AML-193 (cell line): ENCODE measurements around the gene FCHSD2.
A peak's percentile ranks its signal among the peaks of the same experiment; 100 is the strongest.
"Not testable (repeated sequence)": the region's sequence is repeated elsewhere in the genome, so short reads cannot be mapped to it uniquely, and the experiment has no call there.

Experiments used
- DNase-seq, 2 experiments: peaks; one replicate each; lab custom pipeline; 2025; lab: John Stamatoyannopoulos, UW

Gene FCHSD2

DNA sequence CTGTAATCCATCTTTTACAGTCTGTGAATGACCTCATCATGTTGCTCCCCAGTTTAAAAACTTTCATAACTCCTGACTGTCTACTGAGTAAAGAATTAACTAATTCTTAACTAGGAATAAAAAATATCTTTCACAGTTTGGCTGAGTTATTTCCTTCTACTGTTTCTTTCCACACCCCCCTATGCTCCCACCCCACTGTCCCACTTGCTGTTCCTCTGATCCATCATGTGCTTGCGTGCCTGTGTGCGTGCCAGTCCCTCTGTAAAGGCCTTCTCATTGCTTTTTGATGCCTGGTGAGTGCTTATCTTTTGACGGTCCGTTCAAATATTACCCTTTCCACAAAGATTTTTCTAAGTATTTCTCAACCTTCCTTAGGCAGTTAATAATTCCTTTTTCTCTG, 272.3 kb downstream of the FCHSD2 start:
- no peak for DNase-seq

DNA sequence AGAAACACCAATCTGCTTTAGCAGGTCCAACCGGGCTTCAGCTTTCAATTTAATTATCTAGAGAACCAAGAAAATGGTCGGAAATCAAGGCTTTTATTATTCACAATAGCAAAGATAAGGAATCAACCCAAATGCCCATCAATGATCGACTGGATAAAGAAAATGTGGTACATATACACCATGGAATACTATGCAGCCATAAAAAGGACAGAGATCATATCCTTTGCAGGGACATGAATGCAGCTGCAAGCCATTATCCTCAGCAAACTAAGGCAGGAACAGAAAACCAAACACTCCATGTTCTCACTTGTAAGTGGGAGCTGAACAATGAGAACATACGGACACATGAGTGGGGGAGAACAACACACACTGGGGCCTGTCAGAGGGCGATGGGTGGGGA, 274.1 kb downstream of the FCHSD2 start:
- DNase-seq = no peak

DNA sequence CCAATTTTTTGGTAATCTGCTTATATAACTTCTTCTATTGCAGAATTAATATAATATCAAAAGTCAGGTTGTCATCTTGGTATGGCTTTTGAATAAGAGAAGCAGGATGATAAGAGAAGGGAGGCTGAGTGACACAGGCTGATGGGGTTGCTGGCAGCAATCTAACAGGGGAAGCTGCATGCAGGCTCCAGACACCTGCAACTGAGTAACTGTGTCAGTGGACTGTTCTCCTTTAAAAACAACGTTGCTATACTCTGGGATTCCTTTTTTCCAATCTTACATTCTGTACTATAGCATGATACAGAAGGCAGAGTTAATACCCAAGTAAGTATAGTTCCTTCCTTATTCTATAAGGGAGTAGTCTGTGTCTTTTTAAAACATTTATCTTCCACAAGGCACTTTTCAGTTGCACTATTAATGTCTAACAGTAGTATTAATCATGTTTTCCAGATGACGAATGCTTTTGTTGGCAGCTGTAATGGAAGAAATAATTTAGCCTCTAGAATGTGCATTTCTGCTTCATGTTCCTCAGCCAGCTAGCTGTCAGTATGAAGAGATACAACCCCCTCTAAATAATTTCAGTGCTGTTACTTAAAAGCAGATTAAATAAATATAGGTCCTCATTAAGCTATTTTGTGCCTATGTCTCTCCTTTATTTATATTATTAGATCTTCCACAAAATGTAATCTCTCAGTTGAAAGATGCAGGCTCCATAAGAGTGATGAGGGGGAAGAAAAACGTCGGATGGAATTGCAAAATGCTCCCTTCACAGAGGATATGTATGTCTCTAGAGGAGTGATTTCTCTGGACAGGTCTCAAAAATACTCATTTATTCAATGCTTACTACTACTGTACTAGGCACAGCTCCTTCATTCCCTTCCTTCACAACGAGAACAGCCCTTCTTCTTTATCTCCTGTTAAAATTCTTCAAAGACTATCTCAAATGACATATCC, 277.1 kb downstream of the FCHSD2 start:
- no peak for DNase-seq

DNA sequence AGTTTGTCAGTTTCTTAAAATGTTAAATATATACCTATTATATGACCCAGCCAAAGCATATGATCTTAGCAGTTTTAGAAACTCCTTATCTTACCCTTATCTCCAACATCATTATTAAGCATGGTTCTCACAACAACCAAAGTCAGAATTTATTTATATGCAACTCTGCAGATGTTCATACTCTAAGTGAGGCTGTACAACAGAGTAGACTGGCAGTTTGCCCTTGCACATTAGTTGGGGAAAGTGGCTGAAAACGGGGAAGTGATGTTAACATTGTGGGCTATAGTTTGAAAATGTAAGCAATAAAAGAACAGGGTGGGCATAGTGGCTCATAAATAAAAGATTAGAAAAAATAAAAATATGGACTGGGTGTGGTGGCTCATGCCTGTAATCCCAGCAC, 278.2 kb downstream of the FCHSD2 start:
- DNase-seq = peak in 1 of 2 experiments; percentile 5

DNA sequence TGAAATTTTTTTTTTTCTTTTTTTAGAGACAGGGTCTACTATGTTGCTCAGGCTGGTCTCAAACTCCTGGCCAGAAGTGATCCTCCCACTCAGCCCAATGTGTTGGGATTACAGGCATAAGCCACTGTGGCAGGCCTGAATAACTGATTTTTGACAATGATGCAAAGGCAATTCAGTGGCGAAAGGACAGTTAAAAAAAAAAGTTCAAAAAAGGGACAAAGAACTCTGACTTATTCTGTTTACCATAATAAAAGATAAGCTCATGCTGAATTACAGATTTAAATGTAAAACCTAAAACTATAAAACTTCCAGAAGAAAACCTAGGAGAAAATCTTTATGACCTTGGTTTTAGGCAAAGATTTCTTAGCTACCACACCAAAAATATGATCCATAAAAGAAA, 279.0 kb downstream of the FCHSD2 start:
- no peak for DNase-seq

DNA sequence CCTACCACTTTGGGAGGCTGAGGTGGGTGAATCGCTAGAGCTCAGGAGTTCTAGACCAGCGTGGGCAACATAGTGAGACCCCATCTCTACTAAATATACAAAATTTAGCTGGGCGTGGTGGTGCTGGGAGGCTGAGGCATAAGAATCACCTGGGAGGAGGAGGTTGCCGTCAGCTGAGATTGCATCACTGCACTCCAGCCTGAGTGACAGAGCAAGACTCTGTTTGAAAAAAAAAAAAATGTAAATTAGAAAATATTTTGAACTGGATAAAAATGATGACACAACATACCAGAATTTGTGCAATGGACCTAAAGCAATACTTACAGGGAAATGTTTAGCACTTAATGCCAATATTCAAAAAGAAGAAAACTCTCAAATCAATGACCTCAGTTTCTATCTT, 281.5 kb downstream of the FCHSD2 start:
- no peak for DNase-seq

DNA sequence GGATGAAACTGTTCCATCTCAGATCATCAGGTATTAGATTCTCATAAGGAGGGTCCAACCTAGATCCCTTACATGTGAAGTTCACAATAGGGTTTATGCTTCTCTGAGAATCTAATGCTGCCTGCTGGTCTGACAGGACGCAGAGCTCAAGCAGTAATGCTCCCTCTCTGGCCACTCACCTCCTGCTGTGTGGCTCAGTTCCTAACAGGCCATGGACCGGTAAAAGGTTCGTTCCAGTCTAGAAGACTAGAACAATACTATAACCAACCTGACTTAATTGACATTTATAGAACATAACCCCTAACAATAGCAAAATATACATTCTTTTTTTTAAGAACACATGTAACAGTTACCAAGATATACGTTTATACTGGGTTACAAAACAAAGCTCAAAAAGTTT, 282.1 kb downstream of the FCHSD2 start:
- no peak for DNase-seq

DNA sequence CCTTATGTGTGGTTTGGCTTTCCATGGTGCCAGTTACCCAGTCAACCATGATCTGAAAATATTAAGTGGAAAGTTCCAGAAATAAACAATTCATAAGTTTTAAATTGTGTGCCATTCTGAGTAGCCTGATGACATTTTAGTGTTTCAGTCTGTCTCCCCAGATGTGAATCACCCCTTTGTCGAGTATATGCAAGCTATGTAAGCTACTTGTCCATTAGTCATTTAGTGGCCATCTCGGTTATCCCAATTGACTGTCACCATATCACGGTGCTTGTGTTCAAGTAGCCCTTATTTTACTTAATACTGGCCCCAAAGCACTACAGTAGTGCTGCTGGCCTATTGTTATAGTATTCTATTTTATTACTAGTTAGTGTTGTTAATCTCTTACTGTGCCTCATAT, 283.0 kb downstream of the FCHSD2 start:
- DNase-seq = no peak

DNA sequence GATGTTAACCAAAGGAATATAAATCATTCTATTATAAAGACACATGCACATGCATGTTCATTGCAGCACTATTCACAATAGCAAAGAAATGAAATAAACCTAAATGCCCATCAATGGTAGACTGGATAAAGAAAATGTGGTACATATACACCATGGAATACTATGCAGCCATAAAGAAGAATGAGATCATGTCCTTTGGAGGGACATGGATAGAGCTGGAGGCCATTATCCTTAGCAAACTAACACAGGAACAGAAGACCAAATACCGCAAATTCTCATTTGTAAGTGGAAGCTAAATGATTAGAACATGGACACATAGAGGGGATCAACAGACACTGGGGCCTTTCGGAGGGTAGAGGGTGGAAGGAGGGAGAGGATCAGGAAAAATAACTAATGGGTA, 283.9 kb downstream of the FCHSD2 start:
- DNase-seq = not testable (repeated sequence)

DNA sequence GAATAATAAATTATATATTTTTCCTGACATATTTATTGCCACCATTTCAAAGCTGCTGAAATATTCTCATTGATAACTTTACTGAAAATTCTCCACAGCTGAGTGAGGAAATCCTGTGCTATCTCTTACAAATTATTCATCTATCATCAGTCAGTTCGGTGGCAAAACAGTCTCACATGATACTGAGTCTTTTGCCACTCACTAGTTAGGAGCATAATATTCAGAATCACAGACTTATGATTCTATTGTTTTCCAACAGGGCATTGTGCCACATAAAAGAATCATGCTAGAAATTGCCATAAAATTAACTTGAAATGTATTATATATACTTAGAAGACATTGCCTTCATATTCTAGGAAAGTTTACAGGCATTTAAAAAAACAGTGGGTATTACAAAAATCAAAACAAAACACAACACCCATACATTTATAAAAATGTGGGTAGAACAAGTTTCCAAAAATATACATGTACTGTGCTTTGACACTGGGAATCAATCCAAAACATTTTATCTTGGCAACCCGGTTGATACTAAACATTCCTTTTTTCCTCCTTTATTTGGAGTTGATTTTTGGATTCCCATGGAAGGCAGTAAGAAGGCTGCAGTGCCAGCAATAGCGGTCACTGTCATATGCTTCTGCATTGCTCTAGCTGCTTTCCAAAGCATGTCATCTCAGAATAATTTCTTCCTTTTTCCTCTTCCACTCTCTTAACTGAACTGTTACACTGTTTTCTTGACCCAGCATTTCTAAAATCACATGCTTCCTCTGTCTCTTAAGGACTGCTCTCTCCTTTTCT, 285.4 kb downstream of the FCHSD2 start:
- no peak for DNase-seq

DNA sequence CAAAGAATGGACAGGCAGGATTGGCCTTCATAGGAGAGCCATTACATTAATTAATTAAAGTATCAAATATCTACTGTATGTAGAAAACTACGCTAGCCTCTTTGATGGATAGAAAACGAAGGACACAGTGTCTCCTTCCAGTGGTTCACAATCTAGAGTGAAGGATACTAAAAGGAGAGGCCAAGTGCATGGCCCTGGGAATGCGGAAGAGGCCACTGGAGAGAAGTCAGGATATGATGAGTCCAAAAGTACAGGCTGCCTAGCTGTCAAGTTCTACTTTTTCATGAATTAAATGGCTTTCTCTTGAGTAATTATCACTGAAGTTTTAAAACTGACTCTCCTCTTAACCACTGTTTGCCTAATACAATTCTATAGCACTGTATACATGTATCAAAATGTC, 286.1 kb downstream of the FCHSD2 start:
- DNase-seq = no peak

DNA sequence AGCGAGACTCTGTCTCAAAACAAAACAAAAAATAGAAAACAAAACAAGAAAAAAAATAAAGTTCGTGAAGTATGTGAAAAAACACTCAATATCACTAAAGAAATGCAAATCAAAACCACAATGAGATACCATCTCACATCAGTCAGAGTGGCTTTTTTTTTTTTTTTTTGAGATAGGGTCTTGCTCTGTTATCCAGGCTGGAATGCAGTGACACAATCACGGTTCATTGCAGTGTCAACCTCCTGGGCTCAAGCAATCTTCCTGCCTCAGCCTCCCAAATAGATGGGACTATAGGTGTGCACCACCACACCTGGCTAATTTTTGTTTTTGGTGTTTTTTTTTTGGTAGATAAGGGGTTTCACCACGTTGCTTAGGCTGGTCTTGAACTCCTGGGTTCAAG, 290.4 kb downstream of the FCHSD2 start:
- DNase-seq = no peak

DNA sequence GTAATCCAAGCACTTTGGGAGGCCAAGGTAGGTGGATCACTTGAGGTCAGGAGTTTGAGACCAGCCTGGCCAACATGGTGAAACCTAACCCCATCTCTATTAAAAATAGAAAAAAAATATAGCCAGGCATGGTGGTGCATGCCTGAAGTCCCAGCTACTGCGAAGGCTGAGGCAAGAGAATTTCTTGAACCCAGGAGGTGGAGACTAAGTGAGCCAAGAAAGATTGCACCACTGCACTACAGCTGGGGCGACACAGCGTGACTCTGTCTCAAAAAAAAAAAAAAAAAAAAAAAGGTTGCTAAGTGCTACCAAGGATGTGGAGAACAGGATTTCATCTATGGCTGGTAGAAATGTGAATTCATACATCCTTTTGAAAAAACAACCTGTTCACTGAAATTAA, 291.3 kb downstream of the FCHSD2 start:
- DNase-seq = no peak

DNA sequence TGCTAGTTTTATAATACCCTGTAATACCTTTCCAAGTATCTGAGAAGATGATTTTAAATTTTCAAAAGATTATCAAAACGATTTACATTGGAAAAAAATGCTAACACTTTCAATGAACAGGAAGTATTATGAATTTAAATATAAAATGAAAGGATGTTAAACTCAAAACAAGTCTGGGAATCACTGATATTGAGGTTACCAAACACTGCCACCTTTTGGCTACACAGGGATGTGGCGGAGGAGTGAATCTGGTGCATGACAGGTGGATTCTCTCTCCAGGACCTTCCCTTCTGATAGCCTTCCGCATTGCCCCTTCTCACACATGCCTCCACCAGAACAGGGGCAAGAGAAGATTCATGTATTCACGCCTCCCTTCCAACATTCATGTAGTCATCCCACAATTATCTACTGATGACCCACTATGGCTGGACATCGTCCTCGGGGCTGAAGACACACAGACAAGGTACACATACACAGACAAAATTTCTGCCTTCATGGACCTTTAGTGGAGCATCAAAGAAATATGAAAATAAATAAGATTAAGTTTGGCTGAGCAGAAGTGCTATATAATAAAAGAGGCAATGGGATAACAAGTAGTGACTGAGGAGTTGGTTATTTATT, 293.2 kb downstream of the FCHSD2 start:
- peak; percentile 24 to 29 for DNase-seq

DNA sequence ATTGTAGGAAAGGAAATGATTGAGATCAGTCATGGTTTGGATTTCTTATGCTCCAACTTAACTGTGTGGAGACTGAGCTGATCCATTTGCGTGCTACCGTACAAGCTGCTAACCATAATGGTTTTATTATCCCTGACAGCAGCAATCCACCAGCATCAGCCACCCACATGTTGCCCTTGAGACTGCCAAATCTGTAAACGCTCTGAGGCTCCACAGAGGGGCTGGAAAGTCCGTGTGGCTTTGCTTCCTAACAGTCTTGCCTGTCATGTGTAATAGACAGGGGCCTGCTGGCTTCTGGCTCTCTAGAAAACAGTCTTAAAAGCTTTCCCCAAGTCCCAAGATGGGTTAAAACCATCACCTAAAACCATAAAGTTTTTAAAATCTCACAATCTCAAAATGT, 297.8 kb downstream of the FCHSD2 start:
- no peak for DNase-seq

DNA sequence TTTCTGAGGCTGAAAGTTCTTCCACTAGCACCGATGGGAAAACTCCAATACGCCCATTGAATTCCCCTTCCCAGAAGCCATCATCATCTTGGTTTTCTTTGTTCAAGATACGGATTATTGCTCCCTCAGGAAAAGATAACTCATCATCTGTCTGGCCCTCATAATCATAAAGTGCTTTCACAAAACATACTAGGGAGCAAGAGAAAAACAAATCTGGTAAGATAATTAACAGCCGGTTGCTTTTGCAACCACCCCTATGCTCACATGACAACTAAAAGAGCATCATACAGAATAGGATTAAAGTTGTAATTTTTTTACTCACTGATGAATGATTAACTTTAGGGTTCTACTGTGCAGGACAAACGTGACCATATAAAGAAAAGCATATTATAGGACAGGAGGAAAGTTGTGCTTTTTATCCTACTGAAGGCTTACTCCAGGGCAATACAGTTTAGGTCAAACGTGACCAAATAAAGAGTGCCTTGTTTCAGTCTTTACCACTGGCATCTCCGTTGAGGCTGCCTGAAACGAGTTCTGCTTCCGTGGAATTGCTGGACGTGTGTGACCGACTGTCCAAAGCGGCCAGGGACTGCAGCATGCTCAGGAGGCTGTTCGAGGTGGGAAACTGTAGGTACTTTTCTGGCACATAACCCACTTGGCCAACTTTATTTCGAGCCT, 299.3 kb downstream of the FCHSD2 start:
- DNase-seq = no peak

DNA sequence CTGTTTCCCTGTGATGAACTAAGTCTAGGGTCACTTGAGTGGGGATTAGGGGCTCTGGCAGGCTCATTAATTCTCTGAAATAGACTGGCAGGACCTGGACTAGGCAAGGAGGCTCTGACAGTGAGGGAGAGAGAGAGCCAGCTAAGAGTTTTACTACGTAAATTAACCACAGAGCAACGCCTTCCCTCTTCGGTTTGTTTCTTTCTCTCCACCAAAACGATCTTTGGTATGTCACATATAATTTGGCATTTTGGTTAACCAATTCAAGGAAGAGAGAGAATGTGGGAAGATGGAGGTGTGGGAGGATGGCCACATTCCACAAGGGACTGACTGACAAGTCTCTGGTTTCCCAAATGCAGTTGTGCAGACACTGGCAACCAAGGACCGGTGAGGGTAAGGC, 300.0 kb downstream of the FCHSD2 start:
- no peak for DNase-seq

DNA sequence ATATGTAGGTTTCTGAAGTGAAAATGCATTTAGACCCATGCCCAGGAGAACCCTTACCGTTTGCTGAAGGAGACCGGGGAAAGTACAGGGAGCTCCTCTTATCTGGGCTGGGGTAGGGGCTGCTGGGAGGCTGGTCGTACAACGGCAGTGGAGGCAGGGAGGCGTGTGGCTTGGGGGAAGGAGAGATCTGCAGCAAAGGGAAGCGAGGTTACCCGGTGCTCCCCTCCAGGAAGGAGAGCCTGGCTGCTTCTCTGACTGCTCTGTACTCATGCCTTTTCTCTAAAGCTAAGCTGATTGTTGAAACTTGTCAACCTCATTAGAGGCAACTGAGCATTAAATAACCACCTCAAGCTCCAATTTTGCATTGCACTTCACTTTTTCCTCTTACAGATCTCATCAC, 300.7 kb downstream of the FCHSD2 start:
- DNase-seq = no peak

DNA sequence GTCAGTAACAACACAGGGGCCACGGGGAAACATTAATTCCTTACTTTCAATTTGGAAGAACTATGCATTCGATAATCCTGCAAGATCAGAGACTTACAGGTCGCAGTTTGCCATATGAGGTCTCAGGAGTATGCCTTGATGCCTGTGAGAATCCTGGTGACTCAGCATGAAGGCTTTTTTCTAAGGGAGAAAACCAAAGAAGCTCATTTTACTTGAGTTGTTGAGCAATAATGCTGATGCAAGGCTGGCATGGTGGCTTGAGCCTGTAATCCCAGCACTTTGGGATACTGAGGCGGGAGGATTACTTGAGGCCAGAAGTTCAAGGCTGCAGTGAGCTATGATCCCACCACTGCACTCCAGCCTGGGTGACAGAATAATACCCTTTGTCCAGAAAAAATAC, 301.3 kb downstream of the FCHSD2 start:
- DNase-seq = no peak

DNA sequence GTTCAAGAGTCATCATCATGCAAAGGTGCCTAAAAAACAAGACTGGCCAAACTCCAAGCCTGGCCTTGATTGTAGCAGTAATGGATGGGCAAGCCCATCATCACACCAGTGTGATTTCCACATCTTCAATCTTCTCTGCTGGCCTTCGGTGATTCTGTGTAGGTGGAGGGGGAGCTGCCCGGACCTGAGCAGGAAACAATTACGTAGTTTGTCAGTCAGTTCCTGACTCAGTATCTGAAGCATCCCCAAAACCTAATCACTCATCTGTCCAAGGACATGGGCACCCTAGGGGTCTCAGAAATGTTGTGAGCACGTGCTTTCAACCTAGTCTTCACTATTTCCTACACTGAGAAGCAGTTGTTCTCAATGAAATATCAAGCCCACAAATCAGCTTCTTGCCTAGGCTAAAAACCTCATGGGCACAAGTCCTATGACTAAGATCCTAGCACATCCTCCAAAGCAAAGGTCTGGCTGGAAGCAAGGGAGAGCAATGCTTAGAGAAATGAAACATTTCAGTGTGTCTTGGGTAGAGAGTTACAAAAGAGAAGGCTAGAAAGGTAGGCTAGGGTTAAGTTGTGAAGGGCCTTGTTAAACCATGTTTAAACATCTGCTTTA, 303.3 kb downstream of the FCHSD2 start:
- no peak for DNase-seq

DNA sequence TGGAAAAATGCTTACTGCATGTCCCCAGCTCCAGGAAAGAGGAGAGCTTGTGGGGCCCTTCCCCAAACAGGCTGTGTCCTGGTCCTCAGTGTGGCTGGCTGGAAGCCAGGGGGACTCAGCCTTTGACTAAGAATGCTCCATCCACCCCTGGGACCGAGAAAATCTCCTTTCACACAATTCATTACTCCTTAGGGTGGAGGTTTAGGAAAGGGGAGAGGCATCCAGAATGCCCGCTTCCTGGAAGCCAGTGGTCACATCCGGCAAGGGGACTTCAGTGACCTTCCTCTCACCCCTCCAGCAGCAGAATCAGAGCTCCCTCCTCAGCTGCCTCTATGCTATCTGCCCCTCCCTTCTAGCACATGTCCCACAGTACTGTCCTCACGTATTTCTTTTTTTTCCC, 306.0 kb downstream of the FCHSD2 start:
- no peak for DNase-seq

DNA sequence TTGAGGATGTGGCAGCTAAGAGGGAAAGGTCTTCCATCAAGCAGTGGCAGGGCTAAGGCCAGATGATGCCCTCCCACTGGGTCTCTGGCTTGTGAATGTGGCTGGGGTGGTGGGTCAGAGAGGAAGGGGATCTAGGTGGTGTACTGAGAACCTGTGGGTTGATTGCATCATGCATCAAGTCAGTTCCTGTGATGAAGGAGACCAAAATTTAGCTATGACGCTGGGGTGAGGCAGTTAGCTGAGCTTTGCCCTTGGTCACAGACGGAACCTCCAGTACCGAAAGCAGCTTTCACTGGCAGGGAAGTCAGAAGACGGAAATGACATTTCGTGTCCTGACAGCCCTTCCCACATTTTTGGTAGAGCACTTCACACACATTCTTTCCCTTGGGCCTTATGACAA, 307.2 kb downstream of the FCHSD2 start:
- DNase-seq = no peak
